ENCODE measurements around the gene ATXN1. TPM values are rescaled to one million over a fixed set of nuclear protein-coding genes. Genes with fewer than 3 reads are reported as not detected.

Gene ATXN1
- total and polyA plus RNA-seq, 2 of the 13 experiments (the other 11 are each of a cell fraction or from before 2014, with no cell fraction given): 20.7 to 39.5 TPM

- DNase-seq (ENCODE audit: low spot score) (peak; percentile 37), FAIRE-seq (peak; percentile 70), ATAC-seq (peak; percentile 86)
- H3K4me2 ChIP-seq (ENCODE audit: low read depth, low read length): peak overlapping the region; percentile 32; the same call in 1 of the 2 replicates
- H3K27me3 ChIP-seq (ENCODE audit: control insufficient read depth in 1 of 2, insufficient read depth in 2 of 2, low read length in 2 of 2): peaks cover 1 to 11% of the 10 kb centered on the region in 2 experiments; a peak in 2 of 5 replicates
- no peak overlapping the region for H2AFZ ChIP-seq (ENCODE audit: low read length)
- no peaks in the 10 kb centered on the region for H3K4me1 ChIP-seq (ENCODE audit: insufficient read depth, low read length)
- no peak overlapping the region for H3K9ac ChIP-seq (ENCODE audit: insufficient read depth, low read depth, low read length)
- no peaks in the 10 kb centered on the region for H4K20me1 ChIP-seq (ENCODE audit: insufficient read depth, low read length)
- H3K79me2 ChIP-seq (ENCODE audit: insufficient read depth, low read length): no peaks in the 10 kb centered on the region
- BruUV-seq (replicated peaks): no TSS peak
- no peaks in the 10 kb centered on the region for H3K9me3 ChIP-seq (ENCODE audit: low read length)
- ChIA-PET CTCF (ENCODE audit: low intra/inter-chr PET ratio, low total read pairs) (interaction anchor here (0.7 to 3.4 kb wide), 6 partner anchors 30 to 805 kb away, joined by 3 to 17 read pairs (median 4); no protein-coding TSS in a partner anchor), POLR2A (no interaction called here)
- intact Hi-C loops (cut with micrococcal nuclease; ENCODE audit: unreplicated experiment) (loop anchor here (5.0 kb wide), 3 partner anchors 121 to 681 kb away; no protein-coding TSS in a partner anchor), in situ Hi-C loops (cut with HindIII; ENCODE audit: extremely low pct_ligation_motif_present, low pct_unique_long_range_greater_than_20kb) (no loop called here)
- 43% methylated on average over 15 of the region's 15 CpGs for WGBS (ENCODE audit: low lambda C conversion rate)
- H3K27ac ChIP-seq (ENCODE audit: extremely low read length, insufficient read depth, low read length): no peak overlapping the region
- H3K36me3 ChIP-seq (replicated peaks in 1 of 2; ENCODE audit: control insufficient read depth in 1 of 2, insufficient read depth in 2 of 2, low read length in 2 of 2): no peaks in the 10 kb centered on the region
- H3K4me3 ChIP-seq (replicated peaks in 1 of 3; ENCODE audit: insufficient read depth in 1 of 3, low read depth in 2 of 3, low read length in 3 of 3): no peak overlapping the region
- TF ChIP-seq ZNF205 (CRISPR knock-in tag; IDR thresholded peaks at IDR 0.05) (no peak), ZNF619 (CRISPR knock-in tag; IDR thresholded peaks at IDR 0.05) (0 out of 2 replicates have a peak, but pooled peaks have one; percentile 53), BCLAF1 (IDR thresholded peaks at IDR 0.05) (no peak), HNF1B (CRISPR knock-in tag; IDR thresholded peaks at IDR 0.05) (no peak), TRIM24 (CRISPR knock-in tag; IDR thresholded peaks at IDR 0.05) (no peak), ZNF557 (CRISPR knock-in tag; IDR thresholded peaks at IDR 0.05) (no peak), ZNF512 (CRISPR knock-in tag; IDR thresholded peaks at IDR 0.05) (0 out of 2 replicates have a peak, but pooled peaks have one; percentile 39), ZNF687 (CRISPR knock-in tag; IDR thresholded peaks at IDR 0.05) (peak; percentile 35), ASH2L (IDR thresholded peaks at IDR 0.05; ENCODE audit: insufficient read length, low read depth, low read length) (peak; percentile 20)
- TF ChIP-seq, protein P1, sequence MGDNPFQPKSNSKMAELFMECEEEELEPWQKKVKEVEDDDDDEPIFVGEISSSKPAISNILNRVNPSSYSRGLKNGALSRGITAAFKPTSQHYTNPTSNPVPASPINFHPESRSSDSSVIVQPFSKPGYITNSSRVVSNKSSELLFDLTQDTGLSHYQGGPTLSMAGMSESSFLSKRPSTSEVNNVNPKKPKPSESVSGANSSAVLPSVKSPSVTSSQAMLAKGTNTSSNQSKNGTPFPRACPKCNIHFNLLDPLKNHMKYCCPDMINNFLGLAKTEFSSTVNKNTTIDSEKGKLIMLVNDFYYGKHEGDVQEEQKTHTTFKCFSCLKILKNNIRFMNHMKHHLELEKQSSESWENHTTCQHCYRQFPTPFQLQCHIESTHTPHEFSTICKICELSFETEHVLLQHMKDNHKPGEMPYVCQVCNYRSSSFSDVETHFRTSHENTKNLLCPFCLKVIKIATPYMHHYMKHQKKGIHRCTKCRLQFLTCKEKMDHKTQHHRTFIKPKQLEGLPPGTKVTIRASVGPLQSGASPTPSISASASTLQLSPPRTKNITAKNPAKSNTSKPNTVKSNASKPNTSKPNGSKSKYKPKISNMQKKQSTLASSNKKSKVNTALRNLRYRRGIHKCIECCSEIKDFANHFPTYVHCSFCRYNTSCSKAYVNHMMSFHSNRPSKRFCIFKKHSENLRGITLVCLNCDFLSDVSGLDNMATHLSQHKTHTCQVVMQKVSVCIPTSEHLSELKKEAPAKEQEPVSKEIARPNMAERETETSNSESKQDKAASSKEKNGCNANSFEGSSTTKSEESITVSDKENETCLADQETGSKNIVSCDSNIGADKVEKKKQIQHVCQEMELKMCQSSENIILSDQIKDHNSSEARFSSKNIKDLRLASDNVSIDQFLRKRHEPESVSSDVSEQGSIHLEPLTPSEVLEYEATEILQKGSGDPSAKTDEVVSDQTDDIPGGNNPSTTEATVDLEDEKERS (CRISPR knock-in tag; IDR thresholded peaks at IDR 0.05): no peak
Measured at GRCh38 chr6:16286151-16286522, 475.1 kb downstream of the ATXN1 start.
